Naive thymus-derived CD8-positive, alpha-beta T cell (primary cell): Measurements from ENCODE around the gene POPDC3. TPM values are rescaled to one million over a fixed set of nuclear protein-coding genes. Genes with fewer than 3 reads are reported as not detected.
"Not testable (repeated sequence)": the region's sequence is repeated elsewhere in the genome, so short reads cannot be mapped to it uniquely, and the experiment has no call there.

Experiments
- ATAC-seq, 2 donors: fragments of 150-1000 bp; cut with Tn5 transposase in 1 of 2; sonication (Bioruptor Pico), chemical (Tn5 transposase) in 1 of 2; 1 replicate in 1 of 2; 2 replicates in 1 of 2; pipeline ENCODE4 v1.10.0; 2021; ENCODE audit warnings: mild to moderate bottlenecking in 2 of 2, moderate library complexity in 2 of 2
- POLR2A ChIA-PET: fragments of 350-600 bp; sonication (Branson Sonifier 250); formaldehyde crosslinking; loops from one replicate; lab custom pipeline; 2021; ENCODE audit warnings: antibody characterized with exemption; lab: Charles Lee
- DNase-seq, 10 donors: peaks; one replicate each; pipeline versions ENCODE4 v3.0.0 to v3.0.0-alpha.2; 2020 to 2022
- H3K27ac Mint-ChIP-seq, 10 donors: one replicate each; pipeline ENCODE4 v1.8.0; 2020 to 2022; ENCODE audit warnings: mild to moderate bottlenecking in 10 of 10, mixed read lengths in 10 of 10, moderate library complexity in 4 of 10, inconsistent platforms in 1 of 10
- H3K27me3 Mint-ChIP-seq, 5 donors: one replicate each; pipeline ENCODE4 v1.8.0; 2021 to 2022; ENCODE audit warnings: mixed read lengths in 5 of 5
- H3K36me3 Mint-ChIP-seq, 3 donors: one replicate each; pipeline ENCODE4 v1.8.0; 2020 to 2022; ENCODE audit warnings: mixed read lengths in 3 of 3, mild to moderate bottlenecking in 2 of 3, inconsistent platforms in 1 of 3
- H3K4me1 Mint-ChIP-seq, 4 donors: one replicate each; pipeline ENCODE4 v1.8.0; 2021 to 2022; ENCODE audit warnings: mixed read lengths in 4 of 4
- H3K4me3 Mint-ChIP-seq, 10 donors: one replicate each; pipeline ENCODE4 v1.8.0; 2020 to 2022; ENCODE audit warnings: mild to moderate bottlenecking in 10 of 10, mixed read lengths in 10 of 10, moderate library complexity in 6 of 10, inconsistent platforms in 1 of 10
- H3K9me3 Mint-ChIP-seq, 9 donors: one replicate each; pipeline ENCODE4 v1.8.0; 2020 to 2022; ENCODE audit warnings: mixed read lengths in 9 of 9, mild to moderate bottlenecking in 3 of 9, inconsistent platforms in 1 of 9, moderate library complexity in 1 of 9
- polyA plus RNA-seq, 3 donors: library from polyadenylated mRNA; unstranded; fragments of 300-500 nt; fragmentation: Illumina TruSeq; gene quantifications; one replicate each; pipeline ENCODE4 v1.2.3, GENCODE V29; 2021
- total RNA-seq, 8 experiments: library from RNA in 2 of 8; stranded (reverse) in 2 of 8; gene quantifications; one replicate each; pipeline ENCODE4 v1.2.3 and lab custom pipeline; 2021 to 2026

The POPDC3 gene
- total RNA-seq: not detected
- polyA plus RNA-seq: not detected
- total RNA-seq (lab: John Stamatoyannopoulos, UW): 0 reads per million in 6 experiments

GRCh38 chr6:105179244-105180065 lies at the start of gene POPDC3:
TSS of gene POPDC3 (minus strand) at chr6:105180014. CDS start at chr6:105161909, 18,105 bp downstream.
- POLR2A ChIA-PET: no interaction called here
- DNase-seq (no peak), ATAC-seq (no peak)
- peak within 1 kb of the TSS in 9 of 10 donors; percentile 15 to 75 (median 24) for H3K4me3 Mint-ChIP-seq
- peaks cover 0 to 2% (median 0%) of the 10 kb centered on the region in 9 donors for H3K9me3 Mint-ChIP-seq
- peaks cover 26 to 66% (median 47%) of the 10 kb centered on the region in 5 donors for H3K27me3 Mint-ChIP-seq
- H3K36me3 Mint-ChIP-seq: no peaks in the 10 kb centered on the region
- H3K27ac Mint-ChIP-seq: no peak within 1 kb of the TSS
- H3K4me1 Mint-ChIP-seq: peaks cover 0 to 7% (median 4%) of the 10 kb centered on the region in 4 donors

GRCh38 chr6:105227295-105227767 lies 47.5 kb upstream of the POPDC3 start:
- H3K9me3 Mint-ChIP-seq: peaks cover 0 to 6% (median 0%) of the 10 kb centered on the region in 9 donors
- POLR2A ChIA-PET: no interaction called here

GRCh38 chr6:105226598-105227294 lies 46.9 kb upstream of the POPDC3 start:
- Mint-ChIP-seq H3K9me3 (peaks cover 0 to 6% (median 0%) of the 10 kb centered on the region in 9 donors), H3K36me3 (no peaks in the 10 kb centered on the region), H3K27ac (no peak overlapping the region), H3K4me1 (no peaks in the 10 kb centered on the region), H3K4me3 (no peak overlapping the region), H3K27me3 (peaks cover 3 to 33% (median 7%) of the 10 kb centered on the region in 5 donors)
- ATAC-seq (no peak), DNase-seq (no peak)
- POLR2A ChIA-PET: no interaction called here

More at GRCh38 chr6:105227295-105227767, 47.5 kb upstream of the POPDC3 start:
- no peak for ATAC-seq
- Mint-ChIP-seq H3K27ac (no peak overlapping the region), H3K4me1 (no peaks in the 10 kb centered on the region), H3K27me3 (peaks cover 4 to 38% (median 9%) of the 10 kb centered on the region in 5 donors), H3K36me3 (no peaks in the 10 kb centered on the region), H3K4me3 (no peak overlapping the region)
- DNase-seq: no peak

- Mint-ChIP-seq H3K4me1 (no peaks in the 10 kb centered on the region), H3K27ac (no peak overlapping the region), H3K4me3 (no peak overlapping the region), H3K27me3 (peaks cover 3 to 32% (median 5%) of the 10 kb centered on the region in 5 donors), H3K9me3 (peaks cover 0 to 1% (median 0%) of the 10 kb centered on the region in 9 donors), H3K36me3 (no peaks in the 10 kb centered on the region)
- POLR2A ChIA-PET: no interaction called here
- DNase-seq (no peak), ATAC-seq (no peak)
Observed at GRCh38 chr6:105223242-105223641, 43.4 kb upstream of the POPDC3 start.

- H3K9me3 Mint-ChIP-seq, ATAC-seq, POLR2A ChIA-PET, DNase-seq, H3K27ac Mint-ChIP-seq, H3K4me3 Mint-ChIP-seq, H3K4me1 Mint-ChIP-seq, H3K36me3 Mint-ChIP-seq: not testable (repeated sequence)
- peaks cover 3 to 36% (median 9%) of the 10 kb centered on the region in 5 donors for H3K27me3 Mint-ChIP-seq
Observed at GRCh38 chr6:105221219-105221618, 41.4 kb upstream of the POPDC3 start.

- no peak for ATAC-seq
- no peak overlapping the region for H3K27ac Mint-ChIP-seq
Observed at GRCh38 chr6:105220186-105220585, 40.4 kb upstream of the POPDC3 start.

GRCh38 chr6:105219218-105219617 lies 39.4 kb upstream of the POPDC3 start:
- DNase-seq, ATAC-seq, H3K36me3 Mint-ChIP-seq, POLR2A ChIA-PET, H3K4me1 Mint-ChIP-seq, H3K4me3 Mint-ChIP-seq, H3K9me3 Mint-ChIP-seq: not testable (repeated sequence)
- Mint-ChIP-seq H3K27me3 (peaks cover 6 to 29% (median 10%) of the 10 kb centered on the region in 5 donors), H3K27ac (peak overlapping the region in 1 of 10 donors; percentile 1)

More at GRCh38 chr6:105220186-105220585, 40.4 kb upstream of the POPDC3 start:
- H3K36me3 Mint-ChIP-seq: no peaks in the 10 kb centered on the region
- POLR2A ChIA-PET: no interaction called here
- H3K9me3 Mint-ChIP-seq: peaks cover 0 to 1% (median 0%) of the 10 kb centered on the region in 9 donors
- no peak for DNase-seq
- H3K27me3 Mint-ChIP-seq: peaks cover 6 to 29% (median 10%) of the 10 kb centered on the region in 5 donors
- no peak overlapping the region for H3K4me3 Mint-ChIP-seq
- peaks cover 0 to 1% (median 0%) of the 10 kb centered on the region in 4 donors for H3K4me1 Mint-ChIP-seq

GRCh38 chr6:105215506-105215905 lies 35.7 kb upstream of the POPDC3 start:
- H3K27me3 Mint-ChIP-seq: peaks cover 3 to 17% (median 5%) of the 10 kb centered on the region in 5 donors

GRCh38 chr6:105214668-105215067 lies 34.9 kb upstream of the POPDC3 start:
- DNase-seq (no peak), ATAC-seq (no peak)
- POLR2A ChIA-PET: no interaction called here
- Mint-ChIP-seq H3K9me3 (no peaks in the 10 kb centered on the region), H3K4me1 (peaks cover 0 to 1% (median 0%) of the 10 kb centered on the region in 4 donors), H3K27me3 (peaks cover 3 to 23% (median 5%) of the 10 kb centered on the region in 5 donors), H3K27ac (no peak overlapping the region), H3K36me3 (no peaks in the 10 kb centered on the region), H3K4me3 (no peak overlapping the region)

More at GRCh38 chr6:105215506-105215905, 35.7 kb upstream of the POPDC3 start:
- POLR2A ChIA-PET: no interaction called here
- no peak overlapping the region for H3K4me3 Mint-ChIP-seq
- ATAC-seq: no peak
- H3K27ac Mint-ChIP-seq: no peak overlapping the region
- H3K4me1 Mint-ChIP-seq: peaks cover 0 to 1% (median 0%) of the 10 kb centered on the region in 4 donors
- H3K9me3 Mint-ChIP-seq: no peaks in the 10 kb centered on the region
- H3K36me3 Mint-ChIP-seq: no peaks in the 10 kb centered on the region
- no peak for DNase-seq

- no peak overlapping the region for H3K4me3 Mint-ChIP-seq
- H3K27me3 Mint-ChIP-seq: peaks cover 6 to 27% (median 9%) of the 10 kb centered on the region in 5 donors
- no peaks in the 10 kb centered on the region for H3K9me3 Mint-ChIP-seq
- no peaks in the 10 kb centered on the region for H3K36me3 Mint-ChIP-seq
- no peak overlapping the region for H3K27ac Mint-ChIP-seq
- DNase-seq (no peak), ATAC-seq (no peak)
- POLR2A ChIA-PET: no interaction called here
- peaks cover 0 to 1% (median 0%) of the 10 kb centered on the region in 4 donors for H3K4me1 Mint-ChIP-seq
Observed at GRCh38 chr6:105213272-105213671, 33.5 kb upstream of the POPDC3 start.

- DNase-seq (no peak), ATAC-seq (no peak)
- Mint-ChIP-seq H3K9me3 (no peaks in the 10 kb centered on the region), H3K4me1 (no peaks in the 10 kb centered on the region), H3K27ac (peak overlapping the region in 1 of 10 donors; percentile 12), H3K27me3 (peaks cover 6 to 21% (median 6%) of the 10 kb centered on the region in 5 donors), H3K36me3 (no peaks in the 10 kb centered on the region), H3K4me3 (no peak overlapping the region)
- POLR2A ChIA-PET: no interaction called here
Observed at GRCh38 chr6:105212587-105212986, 32.8 kb upstream of the POPDC3 start.

GRCh38 chr6:105211831-105212230 lies 32.0 kb upstream of the POPDC3 start:
- no peaks in the 10 kb centered on the region for H3K9me3 Mint-ChIP-seq

More at GRCh38 chr6:105211831-105212230, 32.0 kb upstream of the POPDC3 start:
- Mint-ChIP-seq H3K27ac (no peak overlapping the region), H3K4me3 (no peak overlapping the region), H3K36me3 (no peaks in the 10 kb centered on the region), H3K27me3 (peaks cover 5 to 17% (median 7%) of the 10 kb centered on the region in 5 donors), H3K4me1 (no peaks in the 10 kb centered on the region)
- DNase-seq (no peak), ATAC-seq (no peak)
- POLR2A ChIA-PET: no interaction called here
